ENCODE measurements around the gene ELFN2.

ELFN2 gene

DNA sequence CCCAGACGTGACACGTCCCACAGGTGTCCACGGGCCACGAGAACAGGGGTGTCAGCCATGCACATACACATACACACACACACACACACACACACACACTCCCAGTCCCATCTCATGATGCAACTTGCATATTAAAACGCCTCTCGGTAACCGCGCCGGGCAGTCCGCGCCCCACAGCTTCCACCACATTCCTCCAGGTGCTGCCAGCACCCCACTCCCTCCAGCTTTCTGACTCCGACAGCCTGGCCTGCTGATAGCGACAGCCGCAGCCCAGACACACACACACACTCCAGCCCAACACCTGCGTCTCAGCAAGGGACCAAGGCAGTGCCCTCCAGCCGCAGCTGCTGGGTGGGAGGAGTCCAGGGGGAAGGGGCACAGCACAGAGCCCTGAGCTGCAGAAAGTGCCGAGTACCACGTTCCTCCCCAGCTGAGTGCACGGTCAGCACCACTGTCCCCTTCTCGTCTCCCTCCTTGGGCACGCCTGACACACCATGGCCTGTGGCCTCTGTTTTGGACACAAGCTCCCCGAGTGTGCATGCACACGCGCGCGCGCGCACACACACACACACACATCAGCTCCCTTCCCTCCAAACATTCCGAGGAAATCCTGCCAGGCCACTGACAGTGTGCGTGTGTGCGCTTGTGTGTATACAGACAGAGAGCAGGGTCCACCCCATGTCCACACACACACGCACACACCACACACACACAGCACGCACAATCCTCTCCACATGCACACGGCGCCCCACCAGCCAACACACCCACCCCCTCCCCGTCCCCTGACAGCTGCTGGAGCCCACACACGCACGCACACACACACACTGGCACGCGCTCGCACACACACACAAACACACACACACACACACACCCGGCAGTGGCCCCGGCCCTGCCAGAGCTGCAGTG lies 1.2 kb downstream of the ELFN2 start:
- Histone ChIP-seq H3K27me3 (peaks cover 100% of the 10 kb centered on the region), H3K4me1 (ENCODE audit: control insufficient read depth in 1 of 2, insufficient read depth in 1 of 2, low read depth in 1 of 2, low read length in 1 of 2) (peaks cover 0 to 5% of the 10 kb centered on the region in 2 experiments), H3K9me3 (no peaks in the 10 kb centered on the region), H3K27ac (no peak overlapping the region), H3K4me3 (ENCODE audit: low read depth in 1 of 2, low read length in 1 of 2) (no peak overlapping the region), H3K36me3 (no peaks in the 10 kb centered on the region)
- TF ChIP-seq CTCF (IDR thresholded peaks at IDR 0.05): no peak

DNA sequence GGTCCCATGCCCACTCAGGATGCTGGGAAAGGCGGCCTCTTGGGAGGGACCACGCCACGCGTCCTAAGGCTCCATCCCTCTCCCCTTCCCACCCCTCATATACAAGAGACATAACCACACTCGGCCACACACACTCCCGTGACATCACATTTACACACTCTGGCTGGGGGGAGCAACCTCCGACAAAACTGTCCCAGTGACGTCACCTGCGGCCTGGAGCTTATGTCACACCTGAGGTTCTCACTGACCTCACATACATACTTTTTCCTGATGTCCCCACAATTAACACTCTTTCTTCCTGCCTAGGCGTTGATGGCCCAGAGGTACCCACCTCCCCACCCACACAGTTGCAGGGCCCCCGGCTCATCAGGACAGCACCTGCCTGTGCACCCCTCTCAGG lies 1.9 kb downstream of the ELFN2 start:
- Histone ChIP-seq H3K36me3 (no peaks in the 10 kb centered on the region), H3K27ac (no peak overlapping the region), H3K4me3 (ENCODE audit: low read depth in 1 of 2, low read length in 1 of 2) (no peak overlapping the region), H3K4me1 (ENCODE audit: control insufficient read depth in 1 of 2, insufficient read depth in 1 of 2, low read depth in 1 of 2, low read length in 1 of 2) (peaks cover 4% of the 10 kb centered on the region in 2 experiments), H3K9me3 (no peaks in the 10 kb centered on the region), H3K27me3 (peaks cover 100% of the 10 kb centered on the region)
- TF ChIP-seq CTCF (IDR thresholded peaks at IDR 0.05): no peak

GRCh38 chr22:37423283-37423682 lies 4.0 kb downstream of the ELFN2 start:
- TF ChIP-seq CTCF (IDR thresholded peaks at IDR 0.05): no peak
- Histone ChIP-seq H3K9me3 (no peaks in the 10 kb centered on the region), H3K4me1 (ENCODE audit: control insufficient read depth in 1 of 2, insufficient read depth in 1 of 2, low read depth in 1 of 2, low read length in 1 of 2) (peaks cover 0 to 7% of the 10 kb centered on the region in 2 experiments), H3K36me3 (no peaks in the 10 kb centered on the region), H3K27ac (no peak overlapping the region), H3K27me3 (peaks cover 100% of the 10 kb centered on the region), H3K4me3 (ENCODE audit: low read depth in 1 of 2, low read length in 1 of 2) (no peak overlapping the region)

GRCh38 chr22:37421468-37421877 lies 5.8 kb downstream of the ELFN2 start:
- H3K4me1 ChIP-seq (ENCODE audit: control insufficient read depth in 1 of 2, insufficient read depth in 1 of 2, low read depth in 1 of 2, low read length in 1 of 2): peaks cover 0 to 7% of the 10 kb centered on the region in 2 experiments
- peaks cover 100% of the 10 kb centered on the region for H3K27me3 ChIP-seq
- H3K4me3 ChIP-seq (ENCODE audit: low read depth in 1 of 2, low read length in 1 of 2): no peak overlapping the region
- no peak for TF ChIP-seq CTCF (IDR thresholded peaks at IDR 0.05)
- no peaks in the 10 kb centered on the region for H3K9me3 ChIP-seq
- H3K27ac ChIP-seq: no peak overlapping the region
- H3K36me3 ChIP-seq: no peaks in the 10 kb centered on the region

GRCh38 chr22:37420686-37421467 lies 6.4 kb downstream of the ELFN2 start:
- H3K27me3 ChIP-seq: peaks cover 100% of the 10 kb centered on the region
- no peak for TF ChIP-seq CTCF (IDR thresholded peaks at IDR 0.05)
- no peak overlapping the region for H3K4me3 ChIP-seq (ENCODE audit: low read depth in 1 of 2, low read length in 1 of 2)

More at GRCh38 chr22:37420686-37421467, 6.4 kb downstream of the ELFN2 start:
- Histone ChIP-seq H3K36me3 (no peaks in the 10 kb centered on the region), H3K27ac (no peak overlapping the region), H3K9me3 (no peaks in the 10 kb centered on the region), H3K4me1 (ENCODE audit: control insufficient read depth in 1 of 2, insufficient read depth in 1 of 2, low read depth in 1 of 2, low read length in 1 of 2) (peaks cover 0 to 7% of the 10 kb centered on the region in 2 experiments)
